ENCODE data around the gene ZFPM1. TPM values are rescaled to one million over a fixed set of nuclear protein-coding genes. Genes with fewer than 3 reads are reported as not detected.

ZFPM1 gene
- total and polyA plus RNA-seq, 12 donors, result 0.37 to 23.8 (median 3.5) TPM

- H3K4me1 ChIP-seq (replicated peaks in 1 of 2), result no peaks in the 10 kb centered on the region
- no peak overlapping the region for H3K4me3 ChIP-seq
- intact Hi-C loops (cut with DNase I), result loop anchor here (2.0 to 5.0 kb wide), 2 partner anchors 84 to 119 kb away; no protein-coding TSS in a partner anchor
- no peak overlapping the region for H3K27ac ChIP-seq
- WGBS, 4 donors, result 17 to 27% (median 23%) methylated on average over 4 to 40 of the region's 40 CpGs
- DNase-seq, result peak; percentile 72 to 90 (median 80)
- no peaks in the 10 kb centered on the region for H3K9me3 ChIP-seq (replicated peaks in 1 of 3)
- H3K27me3 ChIP-seq, result no peaks in the 10 kb centered on the region
- TF ChIP-seq POLR2A (IDR thresholded peaks at IDR 0.05), result no peak
- peak; percentile 94 to 99 (median 97) for TF ChIP-seq CTCF (IDR thresholded peaks at IDR 0.05)
- no peaks in the 10 kb centered on the region for H3K36me3 ChIP-seq (replicated peaks in 1 of 2)
These were observed 10.1 kb upstream of the ZFPM1 start for GRCh38 chr16:88442727-88443576.

- no peaks in the 10 kb centered on the region for H3K36me3 ChIP-seq (replicated peaks in 1 of 2)
- intact Hi-C loops (cut with DNase I), result loop anchor here (2.0 to 5.0 kb wide), 2 partner anchors 82 to 117 kb away; no protein-coding TSS in a partner anchor
- H3K27ac ChIP-seq, result no peak overlapping the region
- peaks cover 0 to 8% of the 10 kb centered on the region in 2 donors for H3K4me1 ChIP-seq (replicated peaks in 1 of 2)
- no peaks in the 10 kb centered on the region for H3K27me3 ChIP-seq
- 69 to 84% (median 76%) methylated on average over 20 to 32 of the region's 32 CpGs for WGBS, 4 donors
- TF ChIP-seq POLR2A (IDR thresholded peaks at IDR 0.05) (no peak), CTCF (IDR thresholded peaks at IDR 0.05) (no peak)
- no peak overlapping the region for H3K4me3 ChIP-seq
- no peak for DNase-seq
- no peaks in the 10 kb centered on the region for H3K9me3 ChIP-seq (replicated peaks in 1 of 3)
These were observed 8.1 kb upstream of the ZFPM1 start for GRCh38 chr16:88444826-88445582.

GRCh38 chr16:88445583-88445960, 7.5 kb upstream of the ZFPM1 start:
- WGBS, 4 donors, result 80 to 87% (median 85%) methylated on average over 10 to 25 of the region's 25 CpGs
- H3K4me3 ChIP-seq, result no peak overlapping the region
- intact Hi-C loops (cut with DNase I), result loop anchor here in 1 of 2 donors (2.0 kb wide), 1 partner anchor 81 kb away; no protein-coding TSS in a partner anchor
- no peak for DNase-seq
- no peak for TF ChIP-seq POLR2A (IDR thresholded peaks at IDR 0.05)
- no peak for TF ChIP-seq CTCF (IDR thresholded peaks at IDR 0.05)
- H3K27me3 ChIP-seq, result no peaks in the 10 kb centered on the region
- H3K4me1 ChIP-seq (replicated peaks in 1 of 2), result peaks cover 0 to 8% of the 10 kb centered on the region in 2 donors
- no peaks in the 10 kb centered on the region for H3K9me3 ChIP-seq (replicated peaks in 1 of 3)
- H3K27ac ChIP-seq, result no peak overlapping the region
- no peaks in the 10 kb centered on the region for H3K36me3 ChIP-seq (replicated peaks in 1 of 2)

- no peak for DNase-seq
- Histone ChIP-seq H3K27me3 (no peaks in the 10 kb centered on the region), H3K36me3 (replicated peaks in 1 of 2) (no peaks in the 10 kb centered on the region), H3K9me3 (replicated peaks in 1 of 3) (no peaks in the 10 kb centered on the region), H3K4me3 (no peak overlapping the region), H3K27ac (no peak overlapping the region), H3K4me1 (replicated peaks in 1 of 2) (peaks cover 0 to 8% of the 10 kb centered on the region in 2 donors)
- TF ChIP-seq POLR2A (IDR thresholded peaks at IDR 0.05), result no peak
- no peak for TF ChIP-seq CTCF (IDR thresholded peaks at IDR 0.05)
- intact Hi-C loops (cut with DNase I), result no loop called here
- WGBS, 4 donors, result 82 to 87% (median 84%) methylated on average over 24 to 25 of the region's 25 CpGs
These were observed 7.0 kb upstream of the ZFPM1 start for GRCh38 chr16:88446061-88446460.
